Osteoblast (primary cell): ENCODE measurements around the gene HMCES. TPM values are rescaled to one million over a fixed set of nuclear protein-coding genes. Genes with fewer than 3 reads are reported as not detected.

Source experiments
- DNase-seq: peaks from one replicate; pipeline ENCODE4 v3.0.0; 2011; ENCODE audit warnings: low spot score, mixed read lengths; ENCODE audit not compliant: insufficient read length; ENCODE audit errors: missing footprints
- H2AFZ ChIP-seq: 2 replicates; pipeline ENCODE4 v1.6.0; 2011; ENCODE audit warnings: mild to moderate bottlenecking, low read length
- H3K27ac ChIP-seq: 2 replicates; pipeline ENCODE4 v1.5.1; 2011; ENCODE audit warnings: mild to moderate bottlenecking, low read depth, low read length, moderate library complexity
- H3K27me3 ChIP-seq: 2 replicates; pipeline ENCODE4 v1.6.0; 2012; ENCODE audit warnings: mild to moderate bottlenecking, control low read depth, inconsistent platforms, low read length, moderate library complexity; ENCODE audit not compliant: insufficient read depth
- H3K36me3 ChIP-seq: 2 replicates; pipeline ENCODE4 v1.5.1; 2011; ENCODE audit warnings: mild to moderate bottlenecking, low read length, control low read depth, moderate library complexity; ENCODE audit not compliant: insufficient read depth
- H3K4me1 ChIP-seq: 2 replicates; pipeline ENCODE4 v1.5.1; 2011; ENCODE audit warnings: mild to moderate bottlenecking, low read length, control low read depth, moderate library complexity; ENCODE audit not compliant: insufficient read depth
- H3K4me2 ChIP-seq: 2 replicates; pipeline ENCODE4 v1.6.0; 2011; ENCODE audit warnings: mild to moderate bottlenecking, low read length; ENCODE audit not compliant: insufficient read depth
- H3K4me3 ChIP-seq: fragments of 200-600 bp; sonication (generic); 3 replicates; pipeline ENCODE4 v1.5.1; 2012; ENCODE audit warnings: mild to moderate bottlenecking, low read length, inconsistent platforms; ENCODE audit not compliant: insufficient read depth
- H3K79me2 ChIP-seq: 2 replicates; pipeline ENCODE4 v1.6.0; 2012; ENCODE audit warnings: mild to moderate bottlenecking, low read length, control low read depth, inconsistent platforms; ENCODE audit not compliant: insufficient read depth
- H3K9me3 ChIP-seq: 2 replicates; pipeline ENCODE4 v1.5.1; 2011; ENCODE audit warnings: low read depth, low read length, control low read depth
- H4K20me1 ChIP-seq: 2 replicates; pipeline ENCODE4 v1.6.0; 2012; ENCODE audit warnings: mild to moderate bottlenecking, low read length, control low read depth; ENCODE audit not compliant: insufficient read depth
- total RNA-seq: library from RNA; depleted of rRNA; stranded (reverse); fragments of >200 nt; gene quantifications from 2 replicates; pipeline ENCODE4 v1.2.3, GENCODE V29; 2012
- TF ChIP-seq, protein P1 (sequence below): IDR thresholded peaks from 2 replicates; pipeline ENCODE4 v1.5.1; 2011; ENCODE audit warnings: mild to moderate bottlenecking, low read depth, low read length, moderate library complexity; ENCODE audit errors: extremely low read depth

Gene HMCES
- total RNA-seq, 1 donor = 10.5 TPM

DNA sequence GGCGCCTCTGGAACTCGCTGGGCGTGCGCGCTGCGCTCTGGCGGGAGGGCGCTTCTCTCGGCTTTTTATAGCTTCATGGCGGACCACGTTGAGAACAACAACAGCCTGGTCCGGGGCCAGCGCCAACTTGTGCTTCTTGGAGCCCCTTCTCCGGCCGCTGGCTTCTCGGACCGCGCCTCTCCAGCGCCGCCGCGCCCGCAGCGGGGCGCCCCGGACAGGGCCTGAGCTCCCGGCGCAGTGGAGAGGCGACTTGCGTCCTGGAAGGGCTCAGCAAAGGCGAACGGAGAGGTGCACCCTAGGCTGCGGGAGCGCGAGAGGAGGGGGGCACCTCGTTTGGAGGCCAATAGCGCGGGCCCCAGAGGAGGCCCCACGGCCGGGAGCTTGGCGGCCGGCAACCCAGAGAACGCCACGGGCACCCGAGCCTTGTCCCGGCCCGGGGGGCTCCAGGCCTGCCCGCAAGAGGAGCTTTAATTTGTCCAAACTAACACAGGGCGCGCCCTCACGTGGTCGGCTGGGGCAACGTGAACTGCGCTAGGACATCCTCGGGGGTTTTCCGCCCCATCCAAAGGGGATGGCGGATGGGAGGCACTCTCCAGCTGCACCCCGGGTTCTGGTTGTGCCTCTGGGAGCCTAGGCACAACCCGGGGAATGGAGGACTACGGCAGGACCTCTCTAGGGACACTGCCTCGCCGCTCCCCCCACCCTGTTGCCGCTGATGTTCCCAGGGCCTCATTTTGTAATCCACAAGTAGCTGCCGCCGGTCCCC is 37.8 kb downstream of the HMCES start:
- H2AFZ ChIP-seq = peak overlapping the region; percentile 98
- DNase-seq = peak; percentile 98

DNA sequence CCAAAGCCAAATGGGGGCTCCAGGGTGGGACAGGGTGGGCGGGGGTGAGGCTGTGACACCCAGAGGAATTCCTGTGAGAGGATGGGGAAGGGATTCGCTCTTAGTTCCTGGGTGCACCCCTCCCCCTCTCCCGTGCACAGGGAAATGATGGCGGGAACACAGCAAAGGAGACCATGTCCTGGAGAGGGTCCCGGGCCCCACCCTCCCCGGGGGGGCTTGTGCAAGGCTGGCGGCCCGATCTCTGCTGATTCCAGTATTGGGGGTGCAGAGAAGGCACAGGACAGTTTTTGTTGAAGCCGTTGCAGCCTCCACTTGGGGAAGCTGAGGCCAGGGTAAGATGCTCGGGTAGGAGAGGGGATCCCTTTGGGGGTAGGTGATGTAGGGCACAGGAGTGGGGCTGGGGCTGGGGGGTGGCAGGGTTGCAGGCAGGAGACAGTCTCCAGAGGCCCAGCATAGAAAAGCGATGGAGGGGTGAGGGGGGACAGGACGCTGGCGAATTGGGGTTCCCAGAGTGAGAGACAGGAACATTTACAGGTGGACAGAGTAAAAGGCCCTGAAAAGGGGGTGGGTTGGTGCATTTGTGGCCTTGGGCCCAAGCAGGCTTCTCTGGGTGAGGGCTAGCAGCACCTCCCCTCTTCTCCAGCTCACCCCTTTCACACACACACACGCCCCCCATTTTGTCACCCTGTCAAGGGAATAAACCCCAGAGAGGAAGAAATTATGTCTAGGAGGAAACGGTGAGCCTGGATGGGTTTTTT is 38.5 kb downstream of the HMCES start:
- DNase-seq = peak; percentile 18
- peak overlapping the region; percentile 86 for H3K4me3 ChIP-seq
- TF ChIP-seq, protein P1, sequence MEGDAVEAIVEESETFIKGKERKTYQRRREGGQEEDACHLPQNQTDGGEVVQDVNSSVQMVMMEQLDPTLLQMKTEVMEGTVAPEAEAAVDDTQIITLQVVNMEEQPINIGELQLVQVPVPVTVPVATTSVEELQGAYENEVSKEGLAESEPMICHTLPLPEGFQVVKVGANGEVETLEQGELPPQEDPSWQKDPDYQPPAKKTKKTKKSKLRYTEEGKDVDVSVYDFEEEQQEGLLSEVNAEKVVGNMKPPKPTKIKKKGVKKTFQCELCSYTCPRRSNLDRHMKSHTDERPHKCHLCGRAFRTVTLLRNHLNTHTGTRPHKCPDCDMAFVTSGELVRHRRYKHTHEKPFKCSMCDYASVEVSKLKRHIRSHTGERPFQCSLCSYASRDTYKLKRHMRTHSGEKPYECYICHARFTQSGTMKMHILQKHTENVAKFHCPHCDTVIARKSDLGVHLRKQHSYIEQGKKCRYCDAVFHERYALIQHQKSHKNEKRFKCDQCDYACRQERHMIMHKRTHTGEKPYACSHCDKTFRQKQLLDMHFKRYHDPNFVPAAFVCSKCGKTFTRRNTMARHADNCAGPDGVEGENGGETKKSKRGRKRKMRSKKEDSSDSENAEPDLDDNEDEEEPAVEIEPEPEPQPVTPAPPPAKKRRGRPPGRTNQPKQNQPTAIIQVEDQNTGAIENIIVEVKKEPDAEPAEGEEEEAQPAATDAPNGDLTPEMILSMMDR = no peak
- no peaks in the 10 kb centered on the region for H3K36me3 ChIP-seq
- no peaks in the 10 kb centered on the region for H3K9me3 ChIP-seq
- peaks cover 4% of the 10 kb centered on the region for H4K20me1 ChIP-seq
- H3K27ac ChIP-seq = peak overlapping the region; percentile 72
- no peaks in the 10 kb centered on the region for H3K27me3 ChIP-seq
- H3K4me2 ChIP-seq = peak overlapping the region; percentile 87
- peaks cover 7% of the 10 kb centered on the region for H3K79me2 ChIP-seq
- peaks cover 14% of the 10 kb centered on the region for H3K4me1 ChIP-seq
- H2AFZ ChIP-seq = peak overlapping the region; percentile 98

More for the DNA sequence above, 37.8 kb downstream of the HMCES start:
- H3K4me3 ChIP-seq = peak overlapping the region; percentile 86
- TF ChIP-seq, protein P1 = peak; percentile 40
- no peaks in the 10 kb centered on the region for H3K36me3 ChIP-seq
- H3K4me2 ChIP-seq = peak overlapping the region; percentile 87
- H4K20me1 ChIP-seq = peaks cover 4% of the 10 kb centered on the region
- peak overlapping the region; percentile 72 for H3K27ac ChIP-seq
- H3K27me3 ChIP-seq = no peaks in the 10 kb centered on the region
- H3K79me2 ChIP-seq = peaks cover 7% of the 10 kb centered on the region
- H3K4me1 ChIP-seq = peaks cover 14% of the 10 kb centered on the region
- no peaks in the 10 kb centered on the region for H3K9me3 ChIP-seq

DNA sequence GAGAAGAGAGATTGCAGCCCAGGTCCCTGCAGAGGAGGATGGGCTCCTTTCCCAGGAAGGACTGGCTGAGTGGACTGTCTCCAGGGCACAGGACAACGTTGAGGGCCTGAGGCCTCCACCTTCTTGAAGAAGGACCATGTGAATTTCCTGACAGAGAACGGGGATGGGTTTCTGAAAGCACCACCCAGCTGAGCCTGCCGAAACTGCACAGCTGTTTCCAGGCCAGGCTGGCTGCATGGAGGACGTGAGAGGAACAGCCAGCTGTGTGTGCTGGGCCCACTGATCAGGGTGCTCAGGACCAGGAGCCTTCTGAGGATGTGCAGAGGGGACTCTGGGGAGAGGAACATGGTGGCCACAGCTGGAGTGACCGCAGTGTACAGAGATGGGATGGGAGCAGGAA is 39.2 kb downstream of the HMCES start:
- Histone ChIP-seq H4K20me1 (peaks cover 4% of the 10 kb centered on the region), H3K4me1 (peaks cover 14% of the 10 kb centered on the region), H3K27ac (no peak overlapping the region), H2AFZ (no peak overlapping the region), H3K4me3 (no peak overlapping the region), H3K79me2 (peaks cover 7% of the 10 kb centered on the region), H3K27me3 (no peaks in the 10 kb centered on the region), H3K36me3 (no peaks in the 10 kb centered on the region), H3K9me3 (no peaks in the 10 kb centered on the region), H3K4me2 (no peak overlapping the region)
- peak; percentile 48 for DNase-seq
- TF ChIP-seq, protein P1 = no peak

DNA sequence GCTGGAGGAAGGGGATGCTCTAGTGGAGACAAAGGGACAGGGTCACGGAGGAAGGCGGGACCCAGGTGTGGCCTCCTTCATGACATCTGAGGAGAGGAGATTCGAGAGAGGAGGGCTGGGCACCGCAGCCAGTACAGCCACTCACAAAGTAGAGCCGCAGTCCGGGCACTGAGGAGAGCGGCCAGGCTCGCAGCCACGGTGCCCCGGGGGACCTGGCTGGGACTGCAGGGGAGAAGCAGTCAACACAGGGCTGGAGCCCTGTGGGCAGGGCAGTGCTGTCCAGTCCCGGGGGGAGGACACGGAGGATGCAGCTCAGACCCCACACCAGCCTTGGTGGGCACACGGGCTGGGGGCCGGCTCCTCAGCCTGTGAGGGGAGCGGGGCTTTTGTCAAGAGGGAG is 40.3 kb downstream of the HMCES start:
- no peak overlapping the region for H3K4me2 ChIP-seq
- H2AFZ ChIP-seq = no peak overlapping the region
- TF ChIP-seq, protein P1 = no peak
- peaks cover 7% of the 10 kb centered on the region for H3K79me2 ChIP-seq
- H3K27ac ChIP-seq = no peak overlapping the region
- DNase-seq = peak; percentile 75
- H3K4me3 ChIP-seq = no peak overlapping the region
- H3K9me3 ChIP-seq = no peaks in the 10 kb centered on the region
- no peaks in the 10 kb centered on the region for H3K27me3 ChIP-seq
- no peaks in the 10 kb centered on the region for H4K20me1 ChIP-seq
- H3K4me1 ChIP-seq = peaks cover 12% of the 10 kb centered on the region
- no peaks in the 10 kb centered on the region for H3K36me3 ChIP-seq
